Measurements from ENCODE around the gene RNF220. TPM values are rescaled to one million over a fixed set of nuclear protein-coding genes. Genes with fewer than 3 reads are reported as not detected.

RNF220 gene
- total and polyA plus RNA-seq, 9 donors, result 58.0 to 101 (median 64.7) TPM

DNA sequence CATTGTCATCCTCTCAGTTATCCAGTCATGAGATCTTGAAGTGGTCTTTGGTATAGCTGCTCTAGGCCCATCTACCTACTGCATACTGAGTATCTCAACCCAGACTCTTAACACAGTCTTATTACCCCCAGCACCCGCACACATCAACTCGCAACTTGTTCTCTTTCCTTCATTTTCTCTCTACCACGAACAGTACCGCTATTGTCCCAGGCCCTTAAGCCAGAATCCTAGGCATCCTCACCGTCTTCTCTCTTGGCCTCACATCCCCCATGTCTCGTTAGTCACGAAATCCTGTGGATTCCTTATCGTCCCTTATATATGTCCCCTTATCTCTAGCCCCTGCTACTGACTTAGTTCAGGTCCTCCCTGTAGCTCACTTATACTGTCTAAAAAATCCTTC is 142.8 kb downstream of the RNF220 start:
- TF ChIP-seq CTCF (IDR thresholded peaks at IDR 0.05) (no peak), EP300 (IDR thresholded peaks at IDR 0.05) (no peak)
- Histone ChIP-seq H3K27me3 (no peaks in the 10 kb centered on the region), H3K27ac (no peak overlapping the region), H3K4me3 (no peak overlapping the region), H3K36me3 (no peaks in the 10 kb centered on the region), H3K4me1 (ENCODE audit: insufficient read depth) (no peaks in the 10 kb centered on the region), H3K9me3 (no peaks in the 10 kb centered on the region)
- DNase-seq, result no peak
- intact Hi-C loops (cut with DNase I), result no loop called here
- WGBS, 3 donors, result 63 to 68% (median 65%) methylated on average over 8 of the region's 8 CpGs

DNA sequence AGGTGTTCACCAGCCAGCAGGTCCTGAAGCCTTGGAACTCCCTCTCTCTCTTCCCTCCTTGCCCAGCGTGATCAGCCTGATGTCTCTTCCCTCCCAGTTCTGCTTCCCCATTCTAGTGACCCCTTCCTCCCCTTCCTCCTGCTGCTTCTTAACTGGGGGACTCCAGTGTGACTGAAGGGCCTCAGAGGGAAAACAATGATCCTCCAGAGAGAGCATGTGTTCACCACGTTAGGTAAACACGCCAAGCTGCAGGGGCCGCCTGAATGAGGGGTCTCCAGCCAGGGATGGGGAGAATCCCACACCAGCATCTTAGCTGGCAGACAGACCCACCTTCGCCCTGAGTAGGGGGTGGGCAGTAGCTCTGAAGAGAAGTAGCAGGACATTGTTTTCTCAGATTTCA is 144.5 kb downstream of the RNF220 start:
- no peaks in the 10 kb centered on the region for H3K36me3 ChIP-seq
- H3K9me3 ChIP-seq, result no peaks in the 10 kb centered on the region
- H3K4me1 ChIP-seq (ENCODE audit: insufficient read depth), result no peaks in the 10 kb centered on the region
- no peak for TF ChIP-seq POLR2A (IDR thresholded peaks at IDR 0.05)
- no peak for TF ChIP-seq CTCF (IDR thresholded peaks at IDR 0.05)
- no peak for TF ChIP-seq EP300 (IDR thresholded peaks at IDR 0.05)
- intact Hi-C loops (cut with DNase I), result no loop called here
- DNase-seq, result no peak
- H3K4me3 ChIP-seq, result no peak overlapping the region
- WGBS, 3 donors, result 54 to 55% (median 54%) methylated on average over 5 of the region's 5 CpGs
- no peak overlapping the region for H3K27ac ChIP-seq
- no peaks in the 10 kb centered on the region for H3K27me3 ChIP-seq

GRCh38 chr1:44553127-44553758 is 148.2 kb downstream of the RNF220 start:
- H3K4me3 ChIP-seq, result no peak overlapping the region
- no peaks in the 10 kb centered on the region for H3K27me3 ChIP-seq
- H3K27ac ChIP-seq, result no peak overlapping the region
- H3K36me3 ChIP-seq, result no peaks in the 10 kb centered on the region
- H3K9me3 ChIP-seq, result no peaks in the 10 kb centered on the region
- 37 to 73% (median 62%) methylated on average over 3 of the region's 3 CpGs for WGBS, 3 donors
- intact Hi-C loops (cut with DNase I), result no loop called here
- DNase-seq, result no peak
- TF ChIP-seq CTCF (IDR thresholded peaks at IDR 0.05) (no peak), POLR2A (IDR thresholded peaks at IDR 0.05) (no peak), EP300 (IDR thresholded peaks at IDR 0.05) (no peak)
- H3K4me1 ChIP-seq (ENCODE audit: insufficient read depth), result no peaks in the 10 kb centered on the region

DNA sequence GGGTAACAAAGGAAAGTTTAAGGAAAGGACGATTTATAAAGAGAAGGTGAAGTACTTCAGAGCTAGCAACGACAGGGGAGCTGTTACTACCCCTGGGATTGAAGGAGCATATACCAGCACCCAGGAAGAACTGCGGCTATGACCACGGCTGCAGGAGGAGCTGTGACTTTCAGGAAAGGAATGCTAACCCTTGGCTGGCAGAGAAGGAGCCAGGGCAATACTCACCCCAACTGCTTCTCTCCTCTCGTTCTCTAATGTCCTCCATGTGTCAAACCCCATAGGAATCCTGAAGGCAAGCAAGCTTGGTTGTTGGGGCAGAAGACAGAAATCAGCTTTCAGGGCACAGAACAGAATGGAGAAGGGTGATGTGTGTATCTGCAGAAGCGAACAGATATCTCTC is 148.7 kb downstream of the RNF220 start:
- H3K9me3 ChIP-seq, result no peaks in the 10 kb centered on the region
- no peak overlapping the region for H3K27ac ChIP-seq
- H3K4me1 ChIP-seq (ENCODE audit: insufficient read depth), result no peaks in the 10 kb centered on the region
- intact Hi-C loops (cut with DNase I), result no loop called here
- no peaks in the 10 kb centered on the region for H3K27me3 ChIP-seq
- DNase-seq, result no peak
- no peaks in the 10 kb centered on the region for H3K36me3 ChIP-seq
- no peak overlapping the region for H3K4me3 ChIP-seq
- WGBS, 3 donors, result 58 to 64% (median 60%) methylated on average over 6 of the region's 6 CpGs
- TF ChIP-seq POLR2A (IDR thresholded peaks at IDR 0.05) (no peak), EP300 (IDR thresholded peaks at IDR 0.05) (no peak), CTCF (IDR thresholded peaks at IDR 0.05) (no peak)
